Glutamatergic neuron (in vitro differentiated cells): ENCODE data around the gene RAB18. TPM values are rescaled to one million over a fixed set of nuclear protein-coding genes. Genes with fewer than 3 reads are reported as not detected.

Experiments used
- DNase-seq: peaks from one replicate; pipeline ENCODE4 v3.0.0; 2022
- H3K27ac Mint-ChIP-seq: one replicate; pipeline ENCODE4 v1.8.0; 2020; ENCODE audit warnings: mild to moderate bottlenecking, mixed read lengths, inconsistent platforms; ENCODE audit not compliant: unreplicated experiment
- H3K27me3 Mint-ChIP-seq: one replicate; pipeline ENCODE4 v1.8.0; 2020; ENCODE audit warnings: mild to moderate bottlenecking, moderate library complexity, mixed read lengths, inconsistent platforms; ENCODE audit not compliant: unreplicated experiment
- H3K36me3 Mint-ChIP-seq: one replicate; pipeline ENCODE4 v1.8.0; 2020; ENCODE audit warnings: mild to moderate bottlenecking, mixed read lengths, inconsistent platforms; ENCODE audit not compliant: unreplicated experiment
- H3K4me1 Mint-ChIP-seq: one replicate; pipeline ENCODE4 v1.8.0; 2020; ENCODE audit warnings: mild to moderate bottlenecking, low read depth, mixed read lengths, inconsistent platforms; ENCODE audit not compliant: unreplicated experiment
- H3K4me3 Mint-ChIP-seq: one replicate; pipeline ENCODE4 v1.8.0; 2020; ENCODE audit warnings: mild to moderate bottlenecking, mixed read lengths, inconsistent platforms; ENCODE audit not compliant: unreplicated experiment
- H3K9me3 Mint-ChIP-seq: one replicate; pipeline ENCODE4 v1.8.0; 2020; ENCODE audit warnings: mild to moderate bottlenecking, moderate library complexity, mixed read lengths, inconsistent platforms; ENCODE audit not compliant: unreplicated experiment
- long read RNA-seq: library from polyadenylated mRNA; unstranded; transcript quantifications from one replicate; pipeline ENCODE4 v2.0.0, GENCODE V29; 2020; ENCODE audit not compliant: unreplicated experiment
- total RNA-seq: library from RNA; stranded (reverse); fragmentation: NEBNext Ultra II Directional; extraction: Animal tissue kit (Norgen Biotek cat#: 25700); gene quantifications from one replicate; pipeline ENCODE4 v1.2.1, GENCODE V29; 2021; ENCODE audit not compliant: unreplicated experiment
- TF ChIP-seq, protein P1 (sequence below): fragments of 200-600 bp; sonication (generic); IDR thresholded peaks from one replicate; pipeline ENCODE4 v1.5.0; 2021; ENCODE audit not compliant: partially characterized antibody, unreplicated experiment

Gene RAB18
- 166 TPM for total RNA-seq
- long read RNA-seq, full-length matches to known transcripts, result 89 of 98 reads
- long read RNA-seq, partial matches to known transcripts, result 0 of 98 reads
- long read RNA-seq, other reads (novel, unspliced or antisense), result 9 of 98 reads

DNA sequence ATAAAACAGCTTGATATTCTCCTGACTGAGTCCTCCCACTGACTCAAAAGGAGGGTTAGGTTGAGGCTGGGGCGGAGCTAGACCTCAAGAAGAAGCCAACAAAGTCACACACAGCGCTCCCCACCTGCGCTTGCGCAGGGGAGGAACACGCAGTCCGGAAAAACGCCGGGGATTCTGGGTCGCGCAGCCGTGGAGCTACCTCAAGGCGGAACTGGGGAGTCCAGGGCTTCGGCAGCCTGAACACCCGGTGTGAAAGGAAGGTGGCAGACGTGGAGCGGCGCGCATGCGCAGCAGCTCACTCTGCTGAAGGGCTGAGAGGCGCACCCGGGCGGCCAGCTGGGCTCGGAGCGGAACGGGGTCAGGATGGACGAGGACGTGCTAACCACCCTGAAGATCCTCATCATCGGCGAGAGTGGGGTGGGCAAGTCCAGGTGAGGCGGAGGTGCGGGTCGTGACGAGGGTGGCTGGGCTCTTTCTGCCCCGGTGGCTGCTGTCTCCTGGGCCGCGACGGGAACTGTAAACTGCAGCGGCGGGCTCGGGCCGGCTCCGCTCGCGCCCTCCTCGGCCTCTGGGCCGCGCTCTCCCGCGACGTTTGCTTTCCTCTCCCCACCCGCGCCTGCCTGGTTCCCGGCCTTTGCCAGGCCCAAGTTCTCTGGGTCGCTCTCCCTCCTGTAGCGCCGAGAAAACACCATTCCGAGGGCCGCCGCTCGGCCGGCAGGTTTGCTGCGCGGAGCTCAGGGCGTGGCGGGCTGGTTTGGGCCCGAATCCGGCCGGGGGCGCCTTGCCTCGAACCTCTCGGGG lies at the start of gene RAB18:
TSS of gene RAB18 (plus strand) at position 298 of the 801 bp plus-strand sequence. CDS start at position 364, 66 bp downstream.
- Mint-ChIP-seq H3K4me1 (peaks cover 21% of the 10 kb centered on the region), H3K27ac (peak within 1 kb of the TSS; percentile 98), H3K9me3 (peaks cover 15% of the 10 kb centered on the region), H3K27me3 (peaks cover 9% of the 10 kb centered on the region), H3K36me3 (no peaks in the 10 kb centered on the region), H3K4me3 (peak within 1 kb of the TSS; percentile 98)
- TF ChIP-seq, protein P1, sequence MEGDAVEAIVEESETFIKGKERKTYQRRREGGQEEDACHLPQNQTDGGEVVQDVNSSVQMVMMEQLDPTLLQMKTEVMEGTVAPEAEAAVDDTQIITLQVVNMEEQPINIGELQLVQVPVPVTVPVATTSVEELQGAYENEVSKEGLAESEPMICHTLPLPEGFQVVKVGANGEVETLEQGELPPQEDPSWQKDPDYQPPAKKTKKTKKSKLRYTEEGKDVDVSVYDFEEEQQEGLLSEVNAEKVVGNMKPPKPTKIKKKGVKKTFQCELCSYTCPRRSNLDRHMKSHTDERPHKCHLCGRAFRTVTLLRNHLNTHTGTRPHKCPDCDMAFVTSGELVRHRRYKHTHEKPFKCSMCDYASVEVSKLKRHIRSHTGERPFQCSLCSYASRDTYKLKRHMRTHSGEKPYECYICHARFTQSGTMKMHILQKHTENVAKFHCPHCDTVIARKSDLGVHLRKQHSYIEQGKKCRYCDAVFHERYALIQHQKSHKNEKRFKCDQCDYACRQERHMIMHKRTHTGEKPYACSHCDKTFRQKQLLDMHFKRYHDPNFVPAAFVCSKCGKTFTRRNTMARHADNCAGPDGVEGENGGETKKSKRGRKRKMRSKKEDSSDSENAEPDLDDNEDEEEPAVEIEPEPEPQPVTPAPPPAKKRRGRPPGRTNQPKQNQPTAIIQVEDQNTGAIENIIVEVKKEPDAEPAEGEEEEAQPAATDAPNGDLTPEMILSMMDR, result no peak
- peak; percentile 97 for DNase-seq

GRCh38 chr10:27454837-27455236 lies 49.3 kb upstream of the RAB18 start:
- H3K27ac Mint-ChIP-seq, result no peak overlapping the region
- no peak for DNase-seq
- H3K4me3 Mint-ChIP-seq, result no peak overlapping the region

GRCh38 chr10:27457261-27457945 lies 46.7 kb upstream of the RAB18 start:
- Mint-ChIP-seq H3K27ac (no peak overlapping the region), H3K36me3 (no peaks in the 10 kb centered on the region), H3K27me3 (no peaks in the 10 kb centered on the region), H3K9me3 (peaks cover 3% of the 10 kb centered on the region), H3K4me3 (no peak overlapping the region), H3K4me1 (no peaks in the 10 kb centered on the region)
- TF ChIP-seq, protein P1, result no peak
- no peak for DNase-seq

More at GRCh38 chr10:27454837-27455236, 49.3 kb upstream of the RAB18 start:
- no peaks in the 10 kb centered on the region for H3K27me3 Mint-ChIP-seq
- H3K4me1 Mint-ChIP-seq, result no peaks in the 10 kb centered on the region
- H3K9me3 Mint-ChIP-seq, result no peaks in the 10 kb centered on the region
- TF ChIP-seq, protein P1, result no peak
- no peaks in the 10 kb centered on the region for H3K36me3 Mint-ChIP-seq

GRCh38 chr10:27457966-27458365 lies 46.1 kb upstream of the RAB18 start:
- Mint-ChIP-seq H3K4me1 (no peaks in the 10 kb centered on the region), H3K4me3 (no peak overlapping the region), H3K27ac (no peak overlapping the region), H3K9me3 (peaks cover 3% of the 10 kb centered on the region), H3K36me3 (no peaks in the 10 kb centered on the region), H3K27me3 (no peaks in the 10 kb centered on the region)
- no peak for DNase-seq
- TF ChIP-seq, protein P1, result no peak

DNA sequence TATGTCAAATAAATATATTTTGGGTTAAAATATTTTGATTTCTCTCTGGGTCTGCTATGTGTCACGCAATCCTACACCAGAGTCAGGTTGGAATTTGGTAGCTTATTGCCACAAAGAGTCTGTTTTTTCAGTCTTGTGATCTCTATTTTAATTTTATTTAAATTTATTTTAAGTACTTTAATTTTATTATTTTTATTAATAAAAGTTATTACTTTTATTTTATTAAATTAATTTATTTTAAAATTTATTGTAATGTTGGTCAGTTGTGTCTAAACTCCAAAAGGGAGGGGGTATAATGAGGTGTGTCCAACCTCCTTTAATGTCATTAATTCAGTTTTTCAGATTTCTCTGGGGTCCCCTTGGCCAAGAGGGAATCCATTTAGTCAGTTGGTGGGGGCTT lies 42.8 kb upstream of the RAB18 start:
- H3K27me3 Mint-ChIP-seq, result no peaks in the 10 kb centered on the region
- no peak overlapping the region for H3K4me3 Mint-ChIP-seq
- H3K9me3 Mint-ChIP-seq, result peaks cover 6% of the 10 kb centered on the region
- no peak for DNase-seq
- peaks cover 5% of the 10 kb centered on the region for H3K36me3 Mint-ChIP-seq
- H3K27ac Mint-ChIP-seq, result no peak overlapping the region
- no peaks in the 10 kb centered on the region for H3K4me1 Mint-ChIP-seq
- TF ChIP-seq, protein P1, result no peak
